Measurements from ENCODE around the gene RAB8B.
"Not testable (repeated sequence)": the region's sequence is repeated elsewhere in the genome, so short reads cannot be mapped to it uniquely, and the experiment has no call there.

Gene RAB8B

GRCh38 chr15:63186065-63186464 is 3.3 kb upstream of the RAB8B start:
- no peak for DNase-seq

GRCh38 chr15:63187589-63188226 is 1.7 kb upstream of the RAB8B start:
- no peak for DNase-seq

DNA sequence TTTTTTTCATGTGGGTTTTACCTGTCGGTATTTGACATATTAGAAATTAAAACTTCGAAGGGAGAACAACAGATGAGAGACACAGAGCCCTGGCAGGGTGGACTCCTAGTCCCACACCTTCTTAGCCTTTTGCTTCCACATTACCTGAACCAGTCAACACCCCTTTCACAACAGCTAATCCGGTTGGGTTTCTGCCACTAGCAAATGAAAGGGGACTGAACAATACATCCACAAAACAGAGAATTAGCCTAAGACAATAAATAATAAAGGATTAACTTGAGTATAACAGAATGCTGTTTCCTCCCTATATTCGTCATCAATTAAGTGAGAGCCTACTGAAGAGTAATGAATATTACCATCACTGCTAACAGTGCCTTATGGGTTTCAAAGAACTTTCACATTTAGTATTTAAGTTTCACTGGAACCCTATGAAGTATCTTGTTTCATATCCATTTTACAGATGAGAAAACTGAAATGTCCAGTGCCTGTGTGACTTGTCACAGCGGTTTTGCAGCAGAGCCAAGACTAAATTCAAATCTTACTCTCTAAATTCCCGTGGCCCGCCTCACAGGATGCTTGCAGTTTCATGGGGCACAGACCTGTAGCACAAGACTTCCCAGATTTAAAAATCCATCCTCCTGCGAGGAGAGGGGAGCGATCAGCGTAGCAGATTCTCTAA is 1.0 kb upstream of the RAB8B start:
- no peak for DNase-seq

- no peak for DNase-seq
Measured at GRCh38 chr15:63189941-63190768, 749 bp downstream of the RAB8B start.

GRCh38 chr15:63190769-63191649 is 1.6 kb downstream of the RAB8B start:
- no peak for DNase-seq

GRCh38 chr15:63191895-63192618 is 2.7 kb downstream of the RAB8B start:
- no peak for DNase-seq

DNA sequence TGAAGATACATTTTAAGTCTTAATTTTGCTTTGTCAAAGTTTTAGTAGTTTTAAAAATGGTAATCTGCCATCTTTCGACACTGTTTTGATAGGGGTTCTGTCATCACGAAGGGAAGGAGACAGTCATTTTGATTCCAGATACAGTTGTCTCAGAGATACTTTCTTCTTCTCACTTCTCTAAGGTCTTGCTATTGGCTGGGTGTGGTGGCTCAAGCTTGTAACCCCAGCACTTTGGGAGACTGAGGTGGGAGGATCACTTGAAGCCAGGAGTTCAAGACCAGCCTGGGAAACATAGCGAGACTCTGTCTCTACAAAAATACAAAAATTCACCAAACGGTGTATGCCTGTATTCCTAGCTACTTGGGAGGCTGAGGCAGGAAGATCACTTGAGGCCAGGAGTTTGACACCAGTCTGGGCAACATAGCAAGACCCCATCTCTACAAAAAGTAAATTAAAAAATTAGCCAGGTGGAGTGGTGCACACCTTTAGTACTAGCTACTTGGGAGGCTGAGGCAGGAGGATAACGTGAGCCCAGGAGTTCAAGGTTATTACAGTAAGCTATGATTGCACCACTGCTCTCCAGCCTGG is 3.3 kb downstream of the RAB8B start:
- DNase-seq, result no peak

DNA sequence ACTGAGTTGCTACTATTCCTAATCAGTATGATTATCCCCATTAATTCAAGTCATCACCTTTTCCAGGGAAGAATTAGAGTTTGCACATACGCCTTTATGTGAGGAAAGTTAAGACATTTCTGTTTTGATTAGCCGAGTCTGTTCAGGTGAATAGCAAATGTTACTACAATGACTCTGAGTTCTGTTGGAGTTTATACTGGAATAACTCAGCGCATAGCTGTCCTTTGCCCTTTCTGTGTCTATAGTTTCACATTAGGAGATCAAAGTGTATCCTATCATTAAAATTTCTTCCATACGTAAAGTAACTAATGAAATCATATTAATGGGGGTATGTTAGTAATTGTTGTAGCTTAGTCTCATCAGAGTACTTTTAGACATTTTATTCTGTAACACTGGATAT is 4.9 kb downstream of the RAB8B start:
- DNase-seq, result no peak

DNA sequence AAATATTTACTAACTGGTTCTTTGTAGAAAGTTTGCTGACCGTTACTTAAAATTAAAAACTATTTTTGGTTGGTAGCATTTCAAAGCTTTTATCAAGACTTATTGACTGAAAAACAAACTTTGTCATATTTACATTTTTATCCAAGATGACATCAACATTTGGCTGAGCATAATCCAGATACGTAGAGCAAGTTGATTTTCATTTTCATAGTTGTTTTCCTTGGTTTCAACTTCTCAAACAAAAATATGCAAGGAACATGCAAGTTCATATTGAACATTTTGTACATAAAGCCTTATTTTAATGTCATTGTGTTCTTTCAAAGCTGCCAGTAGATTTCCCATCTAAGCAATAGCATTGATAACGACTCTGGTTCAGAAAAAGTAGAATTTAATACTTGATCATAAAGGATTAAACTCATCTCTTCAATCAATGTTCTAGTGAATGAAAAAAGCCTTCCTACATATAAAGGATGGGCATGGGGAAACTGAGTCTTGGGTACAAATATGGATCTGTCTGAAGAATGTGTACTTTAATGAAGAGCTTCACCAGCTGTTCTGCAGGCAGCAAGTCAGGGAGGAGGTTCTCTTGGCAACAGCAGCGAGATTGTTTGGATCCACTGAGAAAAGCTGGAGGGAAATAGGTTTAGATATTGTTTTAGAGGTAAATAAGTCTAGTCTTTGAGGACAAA is 5.6 kb downstream of the RAB8B start:
- no peak for DNase-seq

GRCh38 chr15:63195569-63196015 is 6.2 kb downstream of the RAB8B start:
- DNase-seq, result no peak

- no peak for DNase-seq
Measured at GRCh38 chr15:63196842-63197241, 7.4 kb downstream of the RAB8B start.

- DNase-seq, result no peak
Measured at GRCh38 chr15:63197626-63198025, 8.2 kb downstream of the RAB8B start.

DNA sequence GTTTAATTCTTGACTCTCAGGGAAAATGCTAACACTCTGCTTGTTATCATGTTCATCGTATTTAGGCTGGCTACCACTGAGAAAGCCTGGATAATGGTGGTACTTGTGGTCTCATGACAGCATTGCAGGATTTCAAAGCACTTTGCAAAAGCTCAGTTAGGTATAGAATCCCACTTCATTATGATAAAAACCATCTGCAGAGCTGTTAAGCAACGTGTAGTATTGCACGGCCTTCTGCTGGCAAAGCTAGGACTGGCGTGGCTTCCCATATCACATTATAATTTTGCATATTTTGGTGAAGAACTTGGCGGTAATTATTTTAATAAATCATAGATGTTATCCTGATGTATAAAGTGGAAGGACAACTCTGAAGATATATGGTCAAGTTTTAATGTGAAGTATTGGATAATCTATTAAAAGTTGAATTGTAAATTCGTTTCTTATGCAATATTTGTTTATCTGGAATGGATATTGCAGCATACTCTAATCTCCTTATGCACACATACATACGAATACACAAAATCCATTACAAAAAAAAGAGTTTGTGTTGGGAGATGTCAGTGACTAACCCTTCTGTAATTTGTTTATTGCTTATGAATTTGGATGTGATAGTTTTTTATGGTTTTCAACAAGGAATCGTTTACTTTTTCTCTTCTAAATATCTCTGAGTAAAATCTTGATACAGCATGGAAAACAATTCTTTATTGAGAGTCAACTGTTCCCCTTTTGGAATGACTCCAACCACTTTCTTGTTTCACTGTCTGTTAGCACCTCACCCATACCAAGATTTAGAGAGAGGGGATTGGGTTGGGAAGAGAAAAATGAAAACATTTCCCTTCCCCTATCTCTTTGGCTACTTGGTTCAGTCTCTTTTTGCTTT is 9.2 kb downstream of the RAB8B start:
- DNase-seq, result no peak

GRCh38 chr15:63200464-63201249 is 11.3 kb downstream of the RAB8B start:
- DNase-seq, result no peak

DNA sequence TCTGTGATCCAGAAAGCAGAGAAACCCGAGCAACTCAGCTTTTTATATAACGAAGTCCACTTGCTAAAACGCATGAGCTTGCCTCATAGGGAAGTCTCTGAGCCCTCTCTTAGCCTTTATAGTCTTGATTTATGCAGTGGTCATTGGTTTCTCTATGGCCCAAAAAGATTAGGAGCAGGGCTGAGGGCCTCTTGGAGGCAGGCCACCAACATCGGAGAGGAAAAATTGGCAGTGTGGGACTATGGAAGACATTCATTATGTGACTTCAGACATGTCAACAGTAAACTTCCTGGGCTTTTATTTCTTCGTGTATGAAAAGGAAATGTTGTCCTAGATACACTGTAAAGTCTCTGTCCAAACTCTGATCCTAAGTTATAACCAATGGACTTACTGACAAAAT is 13.5 kb downstream of the RAB8B start:
- DNase-seq, result no peak

DNA sequence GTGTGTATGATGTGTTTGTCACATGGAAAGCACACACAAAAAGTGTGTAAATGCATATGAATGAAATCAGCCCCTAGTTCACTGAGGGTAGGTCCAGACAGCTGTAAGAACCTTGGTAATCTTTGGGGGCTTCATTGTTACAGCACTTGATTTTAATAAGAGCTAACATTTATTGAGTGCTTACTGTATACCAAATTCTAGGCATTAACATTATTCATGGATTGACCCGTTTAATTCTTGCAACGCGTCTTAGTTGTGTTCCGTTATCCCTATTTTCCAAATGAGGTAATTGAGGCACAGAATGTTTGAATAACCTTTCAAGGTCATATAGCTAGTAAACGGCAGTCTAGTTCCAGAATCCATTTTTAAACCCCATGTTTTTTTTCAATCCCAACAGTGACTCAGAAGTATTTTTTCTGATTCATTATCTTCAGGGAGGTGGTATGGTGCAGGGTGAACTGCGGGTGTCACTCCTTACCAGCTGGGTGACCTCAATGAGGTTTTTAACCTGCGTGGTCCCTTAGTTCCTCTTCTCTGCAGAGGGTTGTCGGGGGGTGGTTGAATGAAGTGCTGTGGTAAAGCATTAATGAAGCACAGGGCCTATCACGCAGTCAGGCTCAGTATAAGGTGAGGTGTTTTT is 14.2 kb downstream of the RAB8B start:
- DNase-seq, result no peak

DNA sequence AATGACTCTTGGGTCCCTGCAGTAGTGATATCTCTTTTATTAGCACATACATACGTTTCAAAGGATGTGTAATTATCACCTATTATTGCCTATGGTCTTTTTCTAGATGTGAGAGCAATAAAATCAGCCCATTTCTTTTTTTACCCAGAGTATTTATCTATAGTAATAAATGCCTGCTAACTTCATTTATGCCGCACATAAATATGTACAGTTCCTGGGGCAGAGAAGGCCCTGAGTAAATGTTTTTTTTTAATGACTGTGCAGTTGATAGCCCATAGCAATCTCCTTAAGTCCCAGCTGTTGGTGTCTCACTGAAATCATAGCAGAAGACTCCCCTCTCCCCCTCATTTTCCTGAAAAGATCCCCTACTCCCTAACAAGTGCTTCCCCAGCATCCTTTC is 16.7 kb downstream of the RAB8B start:
- DNase-seq, result no peak

DNA sequence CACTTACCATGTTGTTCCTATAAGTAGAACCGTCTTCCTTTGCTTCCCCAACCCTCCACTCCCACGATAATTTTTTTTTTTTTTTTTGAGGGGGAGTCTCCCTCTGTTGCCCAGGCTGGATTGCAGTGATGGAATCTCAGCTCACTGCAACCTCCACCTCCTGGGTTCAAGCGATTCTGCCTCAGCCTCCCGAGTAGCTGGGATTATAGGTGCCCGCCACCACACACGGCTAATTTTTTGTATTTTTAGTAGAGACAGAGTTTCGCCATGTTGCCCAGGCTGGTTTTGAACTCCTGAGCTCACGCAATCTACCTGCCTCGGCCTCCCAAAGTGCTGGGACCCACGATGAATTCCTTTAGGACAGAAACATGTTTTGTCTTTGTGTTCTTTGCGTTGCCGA is 19.4 kb downstream of the RAB8B start:
- DNase-seq, result not testable (repeated sequence)
